ENCODE data around the gene KIF27.

Gene KIF27, protein sequence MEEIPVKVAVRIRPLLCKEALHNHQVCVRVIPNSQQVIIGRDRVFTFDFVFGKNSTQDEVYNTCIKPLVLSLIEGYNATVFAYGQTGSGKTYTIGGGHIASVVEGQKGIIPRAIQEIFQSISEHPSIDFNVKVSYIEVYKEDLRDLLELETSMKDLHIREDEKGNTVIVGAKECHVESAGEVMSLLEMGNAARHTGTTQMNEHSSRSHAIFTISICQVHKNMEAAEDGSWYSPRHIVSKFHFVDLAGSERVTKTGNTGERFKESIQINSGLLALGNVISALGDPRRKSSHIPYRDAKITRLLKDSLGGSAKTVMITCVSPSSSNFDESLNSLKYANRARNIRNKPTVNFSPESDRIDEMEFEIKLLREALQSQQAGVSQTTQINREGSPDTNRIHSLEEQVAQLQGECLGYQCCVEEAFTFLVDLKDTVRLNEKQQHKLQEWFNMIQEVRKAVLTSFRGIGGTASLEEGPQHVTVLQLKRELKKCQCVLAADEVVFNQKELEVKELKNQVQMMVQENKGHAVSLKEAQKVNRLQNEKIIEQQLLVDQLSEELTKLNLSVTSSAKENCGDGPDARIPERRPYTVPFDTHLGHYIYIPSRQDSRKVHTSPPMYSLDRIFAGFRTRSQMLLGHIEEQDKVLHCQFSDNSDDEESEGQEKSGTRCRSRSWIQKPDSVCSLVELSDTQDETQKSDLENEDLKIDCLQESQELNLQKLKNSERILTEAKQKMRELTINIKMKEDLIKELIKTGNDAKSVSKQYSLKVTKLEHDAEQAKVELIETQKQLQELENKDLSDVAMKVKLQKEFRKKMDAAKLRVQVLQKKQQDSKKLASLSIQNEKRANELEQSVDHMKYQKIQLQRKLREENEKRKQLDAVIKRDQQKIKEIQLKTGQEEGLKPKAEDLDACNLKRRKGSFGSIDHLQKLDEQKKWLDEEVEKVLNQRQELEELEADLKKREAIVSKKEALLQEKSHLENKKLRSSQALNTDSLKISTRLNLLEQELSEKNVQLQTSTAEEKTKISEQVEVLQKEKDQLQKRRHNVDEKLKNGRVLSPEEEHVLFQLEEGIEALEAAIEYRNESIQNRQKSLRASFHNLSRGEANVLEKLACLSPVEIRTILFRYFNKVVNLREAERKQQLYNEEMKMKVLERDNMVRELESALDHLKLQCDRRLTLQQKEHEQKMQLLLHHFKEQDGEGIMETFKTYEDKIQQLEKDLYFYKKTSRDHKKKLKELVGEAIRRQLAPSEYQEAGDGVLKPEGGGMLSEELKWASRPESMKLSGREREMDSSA (N-terminal part only)

DNA sequence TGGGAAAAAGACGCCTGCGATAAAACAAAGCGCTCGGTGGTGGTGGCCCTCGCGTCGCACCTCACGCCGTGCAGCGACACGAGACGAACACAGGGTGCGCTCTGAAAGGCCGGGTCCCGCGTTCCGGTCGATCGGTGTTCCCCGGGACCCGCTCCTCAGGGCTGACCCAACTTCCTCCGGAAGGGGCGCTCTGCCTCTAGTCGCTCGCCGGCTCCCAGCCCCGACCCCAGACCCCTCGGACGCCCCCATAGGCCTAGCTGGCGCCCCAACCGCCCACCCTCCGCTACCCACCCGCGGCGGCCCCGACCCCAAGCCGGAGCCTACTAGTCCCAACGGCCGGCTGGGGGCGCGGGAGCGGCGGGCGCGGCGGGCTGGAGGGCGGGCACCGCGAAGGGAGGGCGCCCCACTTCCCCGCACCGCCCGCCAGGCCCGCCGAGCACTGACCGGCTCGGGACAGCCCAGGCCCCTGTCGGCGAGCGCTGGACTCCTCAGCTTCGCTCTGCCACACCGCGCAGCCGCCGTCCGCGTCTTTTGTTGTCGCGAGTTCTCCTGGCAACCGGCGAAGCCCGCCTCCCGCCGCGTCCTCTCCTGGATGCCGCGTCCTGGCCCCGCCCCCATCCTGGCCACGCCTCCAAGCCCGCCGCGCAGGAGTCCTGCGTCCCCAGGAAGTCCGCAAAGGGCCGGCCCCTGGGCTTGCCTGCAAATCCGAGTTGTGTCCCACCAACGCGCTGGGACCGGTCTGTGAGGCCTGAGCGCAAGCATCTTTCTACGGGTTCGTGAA, at the start of gene KIF27:
TSS of gene KIF27 (minus strand) at position 506 of the 781 bp plus-strand sequence. CDS start 5,841 bp downstream, outside the sequence.
- Histone ChIP-seq H3F3A (ENCODE audit: insufficient read depth, low read length) (no peaks in the 10 kb centered on the region), H3K9me3 (ENCODE audit: low read length) (no peaks in the 10 kb centered on the region), H3K9ac (ENCODE audit: low read length) (peak within 1 kb of the TSS; percentile 77), H3K36me3 (ENCODE audit: insufficient read depth, low read length) (no peaks in the 10 kb centered on the region), H3K79me2 (ENCODE audit: insufficient read depth, low read length) (no peaks in the 10 kb centered on the region), H3K4me2 (ENCODE audit: low read length) (peak within 1 kb of the TSS; percentile 93), H2AFZ (ENCODE audit: low read length) (peak within 1 kb of the TSS; percentile 97), H3K27me3 (ENCODE audit: insufficient read depth, low read length) (no peaks in the 10 kb centered on the region), H3K27ac (ENCODE audit: low read depth, low read length, poor library complexity, severe bottlenecking) (peak within 1 kb of the TSS; percentile 45), H4K20me1 (ENCODE audit: insufficient read depth, low read length) (no peaks in the 10 kb centered on the region), H3K4me3 (ENCODE audit: low read depth, low read length, poor library complexity, severe bottlenecking) (peak within 1 kb of the TSS; percentile 69), H3K4me1 (ENCODE audit: insufficient read depth, low read length, severe bottlenecking) (peaks cover 17% of the 10 kb centered on the region), H3K9me2 (ENCODE audit: low read depth, low read length) (no peaks in the 10 kb centered on the region)
- TF ChIP-seq, protein P1, sequence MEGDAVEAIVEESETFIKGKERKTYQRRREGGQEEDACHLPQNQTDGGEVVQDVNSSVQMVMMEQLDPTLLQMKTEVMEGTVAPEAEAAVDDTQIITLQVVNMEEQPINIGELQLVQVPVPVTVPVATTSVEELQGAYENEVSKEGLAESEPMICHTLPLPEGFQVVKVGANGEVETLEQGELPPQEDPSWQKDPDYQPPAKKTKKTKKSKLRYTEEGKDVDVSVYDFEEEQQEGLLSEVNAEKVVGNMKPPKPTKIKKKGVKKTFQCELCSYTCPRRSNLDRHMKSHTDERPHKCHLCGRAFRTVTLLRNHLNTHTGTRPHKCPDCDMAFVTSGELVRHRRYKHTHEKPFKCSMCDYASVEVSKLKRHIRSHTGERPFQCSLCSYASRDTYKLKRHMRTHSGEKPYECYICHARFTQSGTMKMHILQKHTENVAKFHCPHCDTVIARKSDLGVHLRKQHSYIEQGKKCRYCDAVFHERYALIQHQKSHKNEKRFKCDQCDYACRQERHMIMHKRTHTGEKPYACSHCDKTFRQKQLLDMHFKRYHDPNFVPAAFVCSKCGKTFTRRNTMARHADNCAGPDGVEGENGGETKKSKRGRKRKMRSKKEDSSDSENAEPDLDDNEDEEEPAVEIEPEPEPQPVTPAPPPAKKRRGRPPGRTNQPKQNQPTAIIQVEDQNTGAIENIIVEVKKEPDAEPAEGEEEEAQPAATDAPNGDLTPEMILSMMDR (IDR thresholded peaks at IDR 0.05; ENCODE audit: low read length), result peak; percentile 35
- TF ChIP-seq EZH2 (IDR thresholded peaks at IDR 0.05; ENCODE audit: borderline replicate concordance, low read length), result no peak

DNA sequence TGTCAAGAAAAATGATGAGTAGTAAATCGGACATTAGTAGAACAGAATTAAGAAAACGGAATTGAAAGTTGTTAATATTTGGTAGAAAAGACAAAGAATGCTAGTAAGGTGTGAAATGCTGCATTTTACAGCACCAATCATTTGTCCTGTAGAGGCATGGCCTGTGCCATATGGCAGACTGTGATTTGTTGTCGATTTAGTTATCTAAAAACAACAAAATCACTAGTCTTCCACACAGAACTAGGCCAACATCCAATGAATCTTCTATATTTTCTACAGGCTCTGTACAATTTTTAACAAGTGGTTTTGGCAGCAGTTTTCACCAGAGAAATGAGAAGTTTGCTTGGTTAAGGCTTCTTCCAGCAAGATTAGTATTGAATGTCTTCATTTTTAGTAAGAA, 48.4 kb upstream of the KIF27 start:
- TF ChIP-seq, protein P1 (IDR thresholded peaks at IDR 0.05; ENCODE audit: low read length), result no peak
- TF ChIP-seq EZH2 (IDR thresholded peaks at IDR 0.05; ENCODE audit: borderline replicate concordance, low read length), result no peak
- no peaks in the 10 kb centered on the region for H3K4me1 ChIP-seq (ENCODE audit: insufficient read depth, low read length, severe bottlenecking)
- peaks cover 11% of the 10 kb centered on the region for H4K20me1 ChIP-seq (ENCODE audit: insufficient read depth, low read length)
- H3K9me2 ChIP-seq (ENCODE audit: low read depth, low read length), result no peaks in the 10 kb centered on the region
- H3F3A ChIP-seq (ENCODE audit: insufficient read depth, low read length), result peaks cover 47% of the 10 kb centered on the region
- H3K4me2 ChIP-seq (ENCODE audit: low read length), result no peak overlapping the region
- no peak overlapping the region for H3K4me3 ChIP-seq (ENCODE audit: low read depth, low read length, poor library complexity, severe bottlenecking)
- no peak overlapping the region for H3K27ac ChIP-seq (ENCODE audit: low read depth, low read length, poor library complexity, severe bottlenecking)
- peaks cover 4% of the 10 kb centered on the region; the same call in 1 of the 2 replicates for H3K79me2 ChIP-seq (ENCODE audit: insufficient read depth, low read length)
- no peaks in the 10 kb centered on the region for H3K27me3 ChIP-seq (ENCODE audit: insufficient read depth, low read length)
- no peak overlapping the region for H2AFZ ChIP-seq (ENCODE audit: low read length)
- no peaks in the 10 kb centered on the region for H3K9me3 ChIP-seq (ENCODE audit: low read length)
- H3K9ac ChIP-seq (ENCODE audit: low read length), result no peak overlapping the region
- H3K36me3 ChIP-seq (ENCODE audit: insufficient read depth, low read length), result peaks cover 86% of the 10 kb centered on the region

Data from OCI-LY1 (cell line).